ENCODE measurements around the gene GDI2. TPM values are rescaled to one million over a fixed set of nuclear protein-coding genes. Genes with fewer than 3 reads are reported as not detected.
A peak's percentile ranks its signal among the peaks of the same experiment; 100 is the strongest.

The GDI2 gene
- total and polyA plus RNA-seq, 10 donors: 100 to 272 (median 198) TPM

DNA sequence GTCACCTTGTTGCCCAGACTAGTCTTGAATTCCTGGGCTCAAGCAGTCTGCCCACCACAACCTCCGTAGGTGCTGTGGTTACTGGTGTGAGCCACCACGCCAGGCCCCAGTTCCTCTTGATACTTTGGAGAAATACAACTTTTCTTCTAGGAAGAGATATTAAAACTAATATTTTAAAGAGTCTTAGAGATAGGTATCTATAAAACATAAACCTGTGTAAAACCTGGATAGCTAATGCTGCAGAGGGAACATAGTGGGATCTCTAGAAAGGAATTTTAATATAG is 4.8 kb upstream of the GDI2 start:
- H3K4me1 ChIP-seq: peaks cover 9 to 70% (median 47%) of the 10 kb centered on the region in 6 donors
- H3K9me3 ChIP-seq: no peaks in the 10 kb centered on the region
- intact Hi-C loops (cut with DNase I; ENCODE audit: low total_unique reads): loop anchor here (10.0 kb wide), 2 partner anchors 57 to 133 kb away; partner anchors contain the start of gene TASOR2
- WGBS, 5 donors: 54 to 65% (median 58%) methylated on average over 2 of the region's 2 CpGs
- H3K27ac ChIP-seq: peak overlapping the region in 7 of 8 donors; percentile 21 to 99 (median 95)
- no peak for TF ChIP-seq CTCF (IDR thresholded peaks at IDR 0.05 in 8 of 11, conservative IDR thresholded peaks at IDR 0.05 in 3 of 11)
- no peak for TF ChIP-seq POLR2A (IDR thresholded peaks at IDR 0.05)
- TF ChIP-seq POLR2AphosphoS5 (IDR thresholded peaks at IDR 0.05): no peak
- H3K27me3 ChIP-seq (replicated peaks in 1 of 7): no peaks in the 10 kb centered on the region
- no peak overlapping the region for H3K4me3 ChIP-seq
- no peaks in the 10 kb centered on the region for H3K36me3 ChIP-seq
- DNase-seq: no peak

DNA sequence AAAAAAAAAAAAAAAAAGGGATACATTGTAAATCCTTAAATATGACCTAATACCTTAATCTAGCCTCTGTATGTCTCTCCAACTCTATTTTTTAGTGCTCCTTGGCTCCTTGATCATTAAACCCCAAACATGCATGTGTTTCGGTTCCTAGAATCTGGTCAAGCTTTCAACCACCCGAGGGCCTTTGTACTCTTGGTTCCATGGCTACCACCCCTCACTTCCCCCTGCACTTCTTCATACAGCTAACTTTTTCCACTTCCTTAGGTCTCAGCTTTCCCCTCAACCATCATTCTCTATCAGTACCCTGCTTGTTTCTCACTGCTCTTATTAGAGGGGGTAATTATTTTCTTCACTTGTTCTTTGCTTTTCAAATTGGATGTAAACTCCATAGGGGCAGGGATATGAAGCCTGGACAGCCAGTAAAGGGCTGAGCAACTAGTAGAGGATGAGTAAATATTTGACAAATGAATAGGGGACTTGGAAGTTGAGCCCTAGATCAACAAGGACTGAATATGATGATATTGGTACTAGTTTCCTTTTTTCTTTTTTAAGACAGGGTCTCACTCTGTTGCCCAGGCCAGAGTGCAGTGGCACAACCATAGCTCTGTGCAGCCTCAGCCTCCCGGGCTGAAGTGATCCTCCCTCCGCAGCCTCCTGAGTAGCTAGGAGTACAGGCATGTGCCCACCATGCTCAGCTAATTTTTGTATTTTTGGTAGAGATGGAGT is 4.3 kb upstream of the GDI2 start:
- intact Hi-C loops (cut with DNase I; ENCODE audit: low total_unique reads): loop anchor here (10.0 kb wide), 2 partner anchors 57 to 133 kb away; partner anchors contain the start of gene TASOR2
- WGBS, 5 donors: 55 to 72% (median 62%) methylated on average over 4 of the region's 4 CpGs

DNA sequence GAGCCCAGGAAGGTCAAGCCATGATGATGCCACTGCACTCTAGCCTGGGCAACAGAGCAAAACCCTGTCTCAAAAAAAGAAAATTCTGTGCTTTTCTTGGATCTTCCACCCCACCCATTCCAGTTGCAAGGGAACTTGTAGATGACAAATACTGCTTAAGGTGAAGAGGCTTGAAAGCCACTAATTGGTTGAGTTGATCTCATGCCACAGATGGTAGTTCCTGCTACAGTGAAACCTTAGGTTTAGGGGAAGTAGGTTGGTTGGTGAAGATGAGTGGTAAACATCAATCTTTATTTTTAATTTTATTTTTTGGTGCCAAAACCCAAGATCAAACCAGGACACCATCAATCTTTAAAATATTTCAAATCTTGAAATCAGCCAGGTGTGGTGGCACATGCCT is 2.9 kb upstream of the GDI2 start:
- Histone ChIP-seq H3K36me3 (no peaks in the 10 kb centered on the region), H3K27me3 (replicated peaks in 1 of 7) (no peaks in the 10 kb centered on the region), H3K4me3 (no peak overlapping the region), H3K9me3 (no peaks in the 10 kb centered on the region), H3K4me1 (peaks cover 17 to 84% (median 57%) of the 10 kb centered on the region in 6 donors), H3K27ac (peak overlapping the region; percentile 14 to 99 (median 86))
- intact Hi-C loops (cut with DNase I; ENCODE audit: low total_unique reads): loop anchor here (10.0 kb wide), 2 partner anchors 59 to 131 kb away; partner anchors contain the start of gene TASOR2
- TF ChIP-seq CTCF (IDR thresholded peaks at IDR 0.05 in 8 of 11, conservative IDR thresholded peaks at IDR 0.05 in 3 of 11) (no peak), POLR2AphosphoS5 (IDR thresholded peaks at IDR 0.05) (no peak), POLR2A (IDR thresholded peaks at IDR 0.05) (no peak)
- no peak for DNase-seq

More for the DNA sequence above, 4.3 kb upstream of the GDI2 start:
- no peaks in the 10 kb centered on the region for H3K27me3 ChIP-seq (replicated peaks in 1 of 7)
- peak overlapping the region; percentile 14 to 99 (median 86) for H3K27ac ChIP-seq
- H3K4me3 ChIP-seq: no peak overlapping the region
- peaks cover 9 to 71% (median 47%) of the 10 kb centered on the region in 6 donors for H3K4me1 ChIP-seq
- DNase-seq: no peak
- H3K36me3 ChIP-seq: no peaks in the 10 kb centered on the region
- TF ChIP-seq CTCF (IDR thresholded peaks at IDR 0.05 in 8 of 11, conservative IDR thresholded peaks at IDR 0.05 in 3 of 11): no peak
- TF ChIP-seq POLR2AphosphoS5 (IDR thresholded peaks at IDR 0.05): peak in 1 of 3 donors; percentile 36
- H3K9me3 ChIP-seq: no peaks in the 10 kb centered on the region

Data from spleen (tissue), 11 donors.